Limb (tissue), 2 donors: ENCODE results near the gene RMC1.
"Not testable (repeated sequence)": the region's sequence is repeated elsewhere in the genome, so short reads cannot be mapped to it uniquely, and the experiment has no call there.

Experiments used
- DNase-seq, 2 donors: peaks; one replicate each; pipeline ENCODE4 v3.0.0-alpha.2; 2016; ENCODE audit errors: extremely low spot score in 2 of 2

RMC1 gene

GRCh38 chr18:23563377-23564043, 60.2 kb downstream of the RMC1 start:
- DNase-seq = no peak

- no peak for DNase-seq
Measured at GRCh38 chr18:23565916-23566547, 62.7 kb downstream of the RMC1 start.

GRCh38 chr18:23567671-23568070, 64.4 kb downstream of the RMC1 start:
- DNase-seq = no peak

- DNase-seq = no peak
Measured at GRCh38 chr18:23568281-23569138, 65.2 kb downstream of the RMC1 start.

GRCh38 chr18:23569299-23570063, 66.2 kb downstream of the RMC1 start:
- no peak for DNase-seq

GRCh38 chr18:23570912-23571504, 67.7 kb downstream of the RMC1 start:
- no peak for DNase-seq

GRCh38 chr18:23572012-23572411, 68.7 kb downstream of the RMC1 start:
- no peak for DNase-seq

GRCh38 chr18:23572570-23572969, 69.3 kb downstream of the RMC1 start:
- DNase-seq = no peak

GRCh38 chr18:23573020-23573419, 69.7 kb downstream of the RMC1 start:
- DNase-seq = no peak

- DNase-seq = no peak
Measured at GRCh38 chr18:23573626-23574431, 70.5 kb downstream of the RMC1 start.

- no peak for DNase-seq
Measured at GRCh38 chr18:23574611-23575308, 71.4 kb downstream of the RMC1 start.

- DNase-seq = no peak
Measured at GRCh38 chr18:23575309-23575651, 72.0 kb downstream of the RMC1 start.

- DNase-seq = not testable (repeated sequence)
Measured at GRCh38 chr18:23577521-23577920, 74.2 kb downstream of the RMC1 start.

GRCh38 chr18:23578067-23578701, 74.9 kb downstream of the RMC1 start:
- peak in 1 of 2 donors; percentile 4 for DNase-seq

- no peak for DNase-seq
Measured at GRCh38 chr18:23578891-23579653, 75.8 kb downstream of the RMC1 start.

GRCh38 chr18:23580677-23581367, 77.5 kb downstream of the RMC1 start:
- DNase-seq = no peak
